ENCODE measurements around the gene UHRF2. TPM values are rescaled to one million over a fixed set of nuclear protein-coding genes. Genes with fewer than 3 reads are reported as not detected.
"Not testable (repeated sequence)": the region's sequence is repeated elsewhere in the genome, so short reads cannot be mapped to it uniquely, and the experiment has no call there.

Gene UHRF2
- polyA plus RNA-seq, 1 of the 3 experiments (the other 2 are of a cell fraction): 24.1 TPM

DNA sequence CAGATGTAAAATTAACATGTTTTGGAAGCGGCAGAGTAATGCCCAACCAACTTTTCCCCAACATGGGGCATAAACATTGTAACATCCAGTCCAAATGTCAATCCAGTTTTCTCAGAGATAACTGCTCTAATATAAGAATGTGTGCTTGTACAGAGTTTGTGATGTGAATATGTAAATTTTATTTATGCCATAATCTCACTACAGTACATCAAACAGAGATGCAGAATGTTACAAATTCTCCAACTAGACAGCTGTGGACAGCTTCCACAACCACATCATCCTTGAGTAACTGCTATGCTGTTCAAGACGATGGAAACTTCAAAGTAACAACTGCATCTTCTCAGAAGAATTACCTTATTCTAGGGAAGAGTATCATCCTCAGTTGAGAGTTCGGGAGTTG lies 122.6 kb downstream of the UHRF2 start:
- H2AFZ ChIP-seq (ENCODE audit: low read depth): no peak overlapping the region
- H3K27ac ChIP-seq (ENCODE audit: low read depth in 2 of 2, low read length in 1 of 2): no peak overlapping the region
- H3K4me3 ChIP-seq (ENCODE audit: low read depth in 2 of 2, low read length in 1 of 2): no peak overlapping the region
- no peaks in the 10 kb centered on the region for H3K79me2 ChIP-seq (ENCODE audit: insufficient read depth)
- H3K9ac ChIP-seq: no peak overlapping the region
- no peaks in the 10 kb centered on the region for H3K9me2 ChIP-seq
- TF ChIP-seq, protein P1, sequence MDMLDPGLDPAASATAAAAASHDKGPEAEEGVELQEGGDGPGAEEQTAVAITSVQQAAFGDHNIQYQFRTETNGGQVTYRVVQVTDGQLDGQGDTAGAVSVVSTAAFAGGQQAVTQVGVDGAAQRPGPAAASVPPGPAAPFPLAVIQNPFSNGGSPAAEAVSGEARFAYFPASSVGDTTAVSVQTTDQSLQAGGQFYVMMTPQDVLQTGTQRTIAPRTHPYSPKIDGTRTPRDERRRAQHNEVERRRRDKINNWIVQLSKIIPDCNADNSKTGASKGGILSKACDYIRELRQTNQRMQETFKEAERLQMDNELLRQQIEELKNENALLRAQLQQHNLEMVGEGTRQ (IDR thresholded peaks at IDR 0.05; ENCODE audit: borderline replicate concordance, low read depth, low read length): no peak
- TF ChIP-seq MXI1 (IDR thresholded peaks at IDR 0.05; ENCODE audit: low read depth, low read length): no peak
- TF ChIP-seq FOSL2 (IDR thresholded peaks at IDR 0.05; ENCODE audit: borderline replicate concordance, low read depth): no peak
- no peak for TF ChIP-seq TCF12 (IDR thresholded peaks at IDR 0.05)
- no peak for TF ChIP-seq YY1 (IDR thresholded peaks at IDR 0.05; ENCODE audit: low read depth)
- WGBS (ENCODE audit: low lambda C conversion rate): 95% methylated on average over 3 of the region's 3 CpGs
- ChIA-PET POLR2A (no interaction called here), CTCF (no interaction called here)
- no peaks in the 10 kb centered on the region for H4K20me1 ChIP-seq (ENCODE audit: insufficient read depth)
- H3K4me2 ChIP-seq: no peak overlapping the region
- no peaks in the 10 kb centered on the region for H3K36me3 ChIP-seq (replicated peaks in 1 of 2; ENCODE audit: control insufficient read depth in 1 of 2, insufficient read depth in 2 of 2, low read length in 1 of 2)
- H3K27me3 ChIP-seq (ENCODE audit: insufficient read depth): no peaks in the 10 kb centered on the region
- no peaks in the 10 kb centered on the region; a peak in 1 of 4 replicates for H3K4me1 ChIP-seq (ENCODE audit: control insufficient read depth in 1 of 2, insufficient read depth in 2 of 2, low read depth in 1 of 2, low read length in 1 of 2)
- DNase-seq: no peak
- no peaks in the 10 kb centered on the region for H3F3A ChIP-seq (replicated peaks; ENCODE audit: insufficient read depth)
- no peaks in the 10 kb centered on the region for H3K9me3 ChIP-seq

DNA sequence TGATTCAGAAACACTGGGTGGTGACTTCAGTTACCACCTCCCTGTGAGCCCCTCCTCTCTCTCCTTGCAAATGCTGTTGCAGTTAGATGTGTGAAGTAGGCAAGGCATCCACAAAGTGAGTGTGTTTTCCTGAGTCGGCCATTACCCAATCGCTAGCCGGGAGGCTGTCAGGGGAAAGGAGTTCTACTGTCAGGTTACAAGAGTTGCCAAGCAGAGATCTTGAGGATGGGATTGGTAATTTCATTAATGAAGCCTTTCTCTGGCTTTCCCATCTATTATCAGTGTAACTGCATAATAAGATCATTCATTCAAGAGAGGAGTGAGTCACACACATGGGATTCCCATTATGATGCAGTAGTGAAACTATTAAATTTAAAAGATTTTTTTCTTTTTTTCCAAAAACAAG lies 125.7 kb downstream of the UHRF2 start:
- Histone ChIP-seq H3K9ac (no peak overlapping the region), H3K4me1 (ENCODE audit: control insufficient read depth in 1 of 2, insufficient read depth in 2 of 2, low read depth in 1 of 2, low read length in 1 of 2) (no peaks in the 10 kb centered on the region; a peak in 1 of 4 replicates), H3K27ac (ENCODE audit: low read depth in 2 of 2, low read length in 1 of 2) (peak overlapping the region in 1 of 2 experiments; percentile 51; a peak in 2 of 4 replicates), H4K20me1 (ENCODE audit: insufficient read depth) (no peaks in the 10 kb centered on the region), H3K36me3 (replicated peaks in 1 of 2; ENCODE audit: control insufficient read depth in 1 of 2, insufficient read depth in 2 of 2, low read length in 1 of 2) (no peaks in the 10 kb centered on the region), H3F3A (replicated peaks; ENCODE audit: insufficient read depth) (no peaks in the 10 kb centered on the region), H3K27me3 (ENCODE audit: insufficient read depth) (no peaks in the 10 kb centered on the region), H3K4me3 (ENCODE audit: low read depth in 2 of 2, low read length in 1 of 2) (no peak overlapping the region), H2AFZ (ENCODE audit: low read depth) (no peak overlapping the region), H3K4me2 (no peak overlapping the region), H3K9me2 (no peaks in the 10 kb centered on the region), H3K79me2 (ENCODE audit: insufficient read depth) (no peaks in the 10 kb centered on the region), H3K9me3 (no peaks in the 10 kb centered on the region)
- ChIA-PET CTCF (no interaction called here), POLR2A (no interaction called here)
- 60% methylated on average over 3 of the region's 3 CpGs for WGBS (ENCODE audit: low lambda C conversion rate)
- TF ChIP-seq FOSL2 (IDR thresholded peaks at IDR 0.05; ENCODE audit: borderline replicate concordance, low read depth): peak; percentile 19; the same call in 1 of the 2 replicates
- TF ChIP-seq, protein P2, sequence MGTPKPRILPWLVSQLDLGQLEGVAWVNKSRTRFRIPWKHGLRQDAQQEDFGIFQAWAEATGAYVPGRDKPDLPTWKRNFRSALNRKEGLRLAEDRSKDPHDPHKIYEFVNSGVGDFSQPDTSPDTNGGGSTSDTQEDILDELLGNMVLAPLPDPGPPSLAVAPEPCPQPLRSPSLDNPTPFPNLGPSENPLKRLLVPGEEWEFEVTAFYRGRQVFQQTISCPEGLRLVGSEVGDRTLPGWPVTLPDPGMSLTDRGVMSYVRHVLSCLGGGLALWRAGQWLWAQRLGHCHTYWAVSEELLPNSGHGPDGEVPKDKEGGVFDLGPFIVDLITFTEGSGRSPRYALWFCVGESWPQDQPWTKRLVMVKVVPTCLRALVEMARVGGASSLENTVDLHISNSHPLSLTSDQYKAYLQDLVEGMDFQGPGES (IDR thresholded peaks at IDR 0.05; ENCODE audit: low read depth, low read length): no peak
- no peak for DNase-seq

DNA sequence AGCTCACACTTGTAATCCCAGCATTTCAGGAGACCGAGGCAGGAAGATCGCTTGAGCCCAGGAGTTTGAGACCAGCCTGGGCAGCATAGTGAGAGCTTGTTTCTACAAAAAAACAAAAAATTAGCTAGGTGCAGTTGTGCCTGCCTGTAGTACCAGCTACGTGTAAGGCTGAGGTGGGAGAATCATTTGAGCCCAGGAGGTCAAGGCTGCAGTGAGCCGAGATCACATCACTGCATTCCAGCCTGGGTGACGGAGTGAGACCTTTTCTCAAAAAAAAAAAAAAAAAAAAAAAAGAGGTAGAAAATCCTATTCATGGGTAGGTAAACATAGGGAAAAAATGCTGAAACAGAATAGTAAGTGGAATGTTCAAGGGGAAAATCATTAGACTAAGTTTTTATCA lies 129.6 kb downstream of the UHRF2 start:
- H2AFZ ChIP-seq (ENCODE audit: low read depth); H3K9ac ChIP-seq; H3K27me3 ChIP-seq (ENCODE audit: insufficient read depth); H3K4me2 ChIP-seq; H3K4me1 ChIP-seq (ENCODE audit: control insufficient read depth in 1 of 2, insufficient read depth in 2 of 2, low read depth in 1 of 2, low read length in 1 of 2); H3K9me3 ChIP-seq; H3K9me2 ChIP-seq; H4K20me1 ChIP-seq (ENCODE audit: insufficient read depth); H3K79me2 ChIP-seq (ENCODE audit: insufficient read depth); H3K36me3 ChIP-seq (replicated peaks in 1 of 2; ENCODE audit: control insufficient read depth in 1 of 2, insufficient read depth in 2 of 2, low read length in 1 of 2); POLR2A ChIA-PET; H3F3A ChIP-seq (replicated peaks; ENCODE audit: insufficient read depth); H3K27ac ChIP-seq (ENCODE audit: low read depth in 2 of 2, low read length in 1 of 2); H3K4me3 ChIP-seq (ENCODE audit: low read depth in 2 of 2, low read length in 1 of 2); DNase-seq: not testable (repeated sequence)
- CTCF ChIA-PET: interaction anchor here (1.0 kb wide), 1 partner anchor 188 kb away, joined by 3 read pairs; no protein-coding TSS in a partner anchor
- WGBS (ENCODE audit: low lambda C conversion rate): 90% methylated on average over 5 of the region's 5 CpGs

All from SK-N-SH (cell line).